GM12872 (cell line): ENCODE measurements around the gene ATP5MC2.

Source experiments
- TF ChIP-seq, protein P1 (sequence below): IDR thresholded peaks from 3 replicates; pipeline ENCODE4 v1.5.1; 2011; ENCODE audit warnings: low read depth, mild to moderate bottlenecking, low read length, moderate library complexity; ENCODE audit not compliant: insufficient read depth

Gene ATP5MC2

DNA sequence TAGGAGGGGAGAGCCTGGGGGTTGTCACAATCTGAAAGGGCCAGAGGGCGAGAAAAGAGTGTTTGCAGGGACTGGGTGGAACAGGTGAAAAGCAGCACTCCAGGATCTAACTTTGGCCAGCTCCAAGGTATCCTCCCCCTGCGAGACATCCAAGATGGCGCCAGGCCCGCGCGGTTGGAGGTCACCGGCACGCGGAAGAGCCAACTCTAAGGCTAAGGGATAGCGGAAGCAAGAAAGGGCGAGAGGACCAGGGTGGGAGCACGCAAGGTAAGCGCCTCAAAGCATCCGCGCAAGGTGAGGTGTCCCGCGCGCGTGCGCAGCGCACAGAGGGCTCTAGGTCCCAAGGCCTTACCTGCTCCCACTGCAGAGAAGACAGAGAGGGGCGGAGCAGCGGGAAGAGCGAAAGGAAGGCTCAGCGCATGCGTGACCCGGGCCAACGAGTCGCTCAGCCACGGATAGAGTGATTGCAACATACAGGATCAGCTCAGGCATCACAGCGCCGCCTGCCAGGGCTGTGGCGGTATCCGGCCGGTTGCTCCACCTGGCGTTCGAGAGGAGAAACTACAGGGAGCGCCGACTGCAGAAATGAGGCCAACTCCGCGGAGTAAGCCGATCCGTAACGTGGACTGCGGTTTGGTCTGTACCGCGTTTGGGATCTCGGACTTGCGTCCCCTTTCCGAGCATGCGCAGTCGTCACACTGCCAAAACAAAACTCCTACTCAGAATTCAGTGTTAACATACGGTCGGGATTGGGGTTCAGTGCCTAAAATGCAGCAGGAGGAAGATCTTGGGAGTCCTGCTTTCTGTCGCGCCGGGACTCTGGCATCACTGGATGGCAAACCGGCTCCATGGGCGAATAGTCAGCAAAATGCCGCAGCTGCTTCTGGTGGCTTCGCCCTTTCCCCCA, at the start of gene ATP5MC2:
Gene ATP5MC2, minus strand, starts transcription at position 383 of the 907 bp plus-strand sequence. CDS start 3,469 bp downstream, outside the sequence.
- TF ChIP-seq, protein P1, sequence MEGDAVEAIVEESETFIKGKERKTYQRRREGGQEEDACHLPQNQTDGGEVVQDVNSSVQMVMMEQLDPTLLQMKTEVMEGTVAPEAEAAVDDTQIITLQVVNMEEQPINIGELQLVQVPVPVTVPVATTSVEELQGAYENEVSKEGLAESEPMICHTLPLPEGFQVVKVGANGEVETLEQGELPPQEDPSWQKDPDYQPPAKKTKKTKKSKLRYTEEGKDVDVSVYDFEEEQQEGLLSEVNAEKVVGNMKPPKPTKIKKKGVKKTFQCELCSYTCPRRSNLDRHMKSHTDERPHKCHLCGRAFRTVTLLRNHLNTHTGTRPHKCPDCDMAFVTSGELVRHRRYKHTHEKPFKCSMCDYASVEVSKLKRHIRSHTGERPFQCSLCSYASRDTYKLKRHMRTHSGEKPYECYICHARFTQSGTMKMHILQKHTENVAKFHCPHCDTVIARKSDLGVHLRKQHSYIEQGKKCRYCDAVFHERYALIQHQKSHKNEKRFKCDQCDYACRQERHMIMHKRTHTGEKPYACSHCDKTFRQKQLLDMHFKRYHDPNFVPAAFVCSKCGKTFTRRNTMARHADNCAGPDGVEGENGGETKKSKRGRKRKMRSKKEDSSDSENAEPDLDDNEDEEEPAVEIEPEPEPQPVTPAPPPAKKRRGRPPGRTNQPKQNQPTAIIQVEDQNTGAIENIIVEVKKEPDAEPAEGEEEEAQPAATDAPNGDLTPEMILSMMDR = peak; percentile 100

DNA sequence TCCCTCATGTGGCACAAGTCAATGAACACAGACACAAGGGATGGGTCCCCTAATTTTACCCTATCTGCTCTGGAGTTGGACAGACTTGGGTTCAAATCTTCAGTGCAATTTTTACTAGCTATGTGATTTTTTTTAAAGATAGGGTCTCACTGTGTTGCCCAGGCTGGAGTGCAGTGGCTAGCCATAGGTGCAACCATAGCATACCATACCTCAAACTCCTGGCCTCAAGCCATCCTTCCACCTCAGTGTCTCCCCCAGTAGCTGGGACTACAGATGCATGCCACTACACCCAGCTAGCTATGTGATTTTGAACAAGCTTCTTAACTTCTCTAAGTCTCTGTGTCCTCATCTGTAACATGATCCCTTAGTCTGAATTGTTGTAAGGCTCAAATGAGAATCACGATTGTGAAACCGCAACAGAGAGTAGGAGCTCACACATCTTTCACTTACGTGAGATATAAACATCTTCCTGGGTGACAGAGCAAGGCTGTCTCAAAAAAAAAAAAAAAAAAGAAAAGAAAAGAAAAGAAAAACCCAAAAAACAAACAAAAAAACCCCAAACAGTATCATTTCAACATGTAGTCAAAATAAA, 46.7 kb upstream of the ATP5MC2 start:
- TF ChIP-seq, protein P1 = no peak

DNA sequence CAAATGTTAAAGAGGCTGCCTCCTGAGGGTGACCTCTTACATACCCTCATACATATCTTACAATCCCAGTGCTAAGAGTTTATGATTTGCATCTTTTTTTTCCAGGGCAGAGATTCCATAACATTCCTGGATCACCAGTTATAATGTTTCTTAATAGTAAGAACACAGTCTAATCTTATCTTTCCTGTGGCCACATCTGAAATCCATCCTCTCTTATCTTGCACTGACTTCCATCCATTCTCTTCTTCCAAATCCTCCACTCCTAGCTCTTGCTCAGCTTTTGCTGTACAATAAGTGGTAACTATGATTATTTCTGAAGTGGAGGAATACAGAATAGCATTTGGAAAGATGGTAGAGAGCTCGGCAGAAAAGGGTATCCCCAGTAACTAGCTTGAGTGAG, 45.1 kb upstream of the ATP5MC2 start:
- TF ChIP-seq, protein P1 = no peak

DNA sequence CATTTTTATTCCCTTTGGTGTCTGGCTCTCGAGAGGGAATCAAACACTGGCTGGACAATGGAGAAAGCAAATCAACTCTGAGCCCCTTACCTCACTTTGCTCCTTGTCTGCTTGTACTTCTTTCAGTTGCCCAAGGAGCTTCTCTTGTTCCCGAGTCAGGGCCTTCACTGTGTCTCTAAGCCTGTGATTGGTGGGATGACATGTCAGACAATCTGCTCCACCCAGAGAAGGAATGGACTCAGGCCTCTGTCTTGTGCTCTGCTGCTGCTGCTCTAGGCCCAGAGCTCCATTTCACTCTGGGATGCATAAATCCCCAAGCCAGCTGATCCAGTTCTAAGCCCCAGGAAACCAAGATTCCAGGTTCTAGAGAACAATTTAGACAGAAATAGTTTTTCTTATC, 43.8 kb upstream of the ATP5MC2 start:
- TF ChIP-seq, protein P1 = no peak

DNA sequence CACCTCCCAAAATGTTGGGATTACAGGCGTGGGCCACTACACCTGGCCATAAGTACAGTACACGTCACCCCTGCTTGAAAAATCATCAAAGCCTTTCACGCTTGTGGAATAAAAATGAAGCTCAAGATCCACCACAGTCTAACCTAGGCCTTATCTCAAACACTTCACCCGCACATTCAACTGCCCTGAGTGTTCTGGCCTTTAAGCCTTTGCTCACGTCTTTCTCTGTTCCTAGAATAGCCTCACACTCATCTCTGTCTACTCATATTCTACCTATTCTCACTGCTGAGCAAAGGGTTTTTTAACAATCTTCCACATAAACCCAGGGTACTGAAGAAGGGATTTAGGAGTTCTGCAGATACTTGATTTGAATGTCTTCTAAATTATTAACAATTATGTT, 41.4 kb upstream of the ATP5MC2 start:
- TF ChIP-seq, protein P1 = no peak

DNA sequence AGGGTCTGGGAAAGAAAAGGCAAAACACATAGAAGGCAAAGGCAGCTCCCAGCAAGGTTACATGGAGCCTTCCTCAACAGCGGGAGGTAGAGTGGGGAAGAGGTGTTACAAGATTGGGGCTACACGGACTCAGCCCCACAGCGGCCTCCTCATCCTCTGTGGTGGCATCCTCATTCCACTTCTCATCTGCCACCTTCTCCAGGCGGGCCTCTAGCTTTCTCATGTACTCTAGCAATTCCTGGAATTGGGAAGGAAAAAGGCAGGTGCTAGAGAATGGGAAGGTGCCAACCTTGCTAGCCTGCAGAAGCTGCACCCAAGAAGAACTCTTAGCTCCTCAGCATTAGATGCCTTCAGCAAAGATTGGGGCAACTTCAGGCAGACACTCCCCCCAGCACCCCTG, 38.1 kb upstream of the ATP5MC2 start:
- TF ChIP-seq, protein P1 = no peak

DNA sequence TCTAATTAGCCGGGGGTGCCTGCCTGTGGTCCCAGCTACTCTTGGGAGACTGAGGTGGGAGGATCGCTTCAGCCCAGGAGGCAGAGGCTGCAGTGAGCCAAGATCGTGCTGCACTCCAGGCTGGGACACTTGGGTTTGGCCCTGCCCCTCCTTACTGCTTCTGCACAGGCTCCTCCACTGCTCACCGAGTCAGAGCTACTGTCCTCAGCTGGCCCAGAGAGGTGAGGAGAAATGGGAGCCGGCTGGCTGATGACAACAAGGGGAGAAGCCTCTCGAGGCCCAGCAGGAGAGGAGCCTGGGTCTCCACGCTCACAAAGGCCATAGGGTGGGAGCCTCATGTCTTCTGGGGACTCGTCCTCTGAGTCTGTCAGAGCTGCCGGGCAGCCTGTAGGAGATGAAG, 37.6 kb upstream of the ATP5MC2 start:
- TF ChIP-seq, protein P1 = no peak
